Gastrocnemius medialis (tissue), 4 donors: ENCODE measurements around the gene ZDHHC11.

ENCODE experiments used
- CTCF ChIP-seq, 5 experiments: fragments of 450-650 bp in 3 of 5; fragments of 200-600 bp in 2 of 5; sonication (generic) in 2 of 5; IDR thresholded peaks in 4 of 5; conservative IDR thresholded peaks in 1 of 5; 1 replicate in 4 of 5; 2 replicates in 1 of 5; pipeline ENCODE4 v1.5.1; 2016 to 2019; ENCODE audit warnings: antibody characterized with exemption in 5 of 5, mild to moderate bottlenecking in 3 of 5, moderate library complexity in 3 of 5
- POLR2A ChIP-seq, 2 donors: fragments of 450-650 bp; IDR thresholded peaks; one replicate each; pipeline ENCODE4 v1.6.1; 2017; ENCODE audit warnings: antibody characterized with exemption in 2 of 2, mild to moderate bottlenecking in 2 of 2, moderate library complexity in 2 of 2

- TF ChIP-seq CTCF (IDR thresholded peaks at IDR 0.05 in 4 of 5, conservative IDR thresholded peaks at IDR 0.05 in 1 of 5) (no peak), POLR2A (IDR thresholded peaks at IDR 0.05) (no peak)
Measured at GRCh38 chr5:757346-757930, 93.3 kb downstream of the ZDHHC11 start.
